Liver (tissue), 9 donors: ENCODE measurements around the gene SERBP1. TPM values are rescaled to one million over a fixed set of nuclear protein-coding genes. Genes with fewer than 3 reads are reported as not detected.

Experiments used
- DNase-seq: peaks from one replicate; pipeline ENCODE4 v3.0.0-alpha.2; 2017; ENCODE audit warnings: low spot score
- H3K27ac ChIP-seq, 2 donors: one replicate each; pipeline ENCODE4 v1.7.0; 2013; ENCODE audit warnings: inconsistent platforms in 2 of 2, low read length in 2 of 2, control low read depth in 1 of 2, low read depth in 1 of 2, mild to moderate bottlenecking in 1 of 2
- H3K27me3 ChIP-seq, 4 donors: one replicate each; pipeline versions ENCODE4 v1.6.1 to v1.7.0; 2013; ENCODE audit warnings: low read length in 3 of 4, inconsistent platforms in 1 of 4, mild to moderate bottlenecking in 1 of 4, moderate library complexity in 1 of 4; ENCODE audit not compliant: control insufficient read depth in 4 of 4, insufficient read depth in 4 of 4
- H3K36me3 ChIP-seq, 4 donors: one replicate each; pipeline versions ENCODE4 v1.6.1 to v1.7.0; 2013; ENCODE audit warnings: low read length in 3 of 4, mild to moderate bottlenecking in 3 of 4, low read depth in 1 of 4, moderate library complexity in 1 of 4; ENCODE audit not compliant: control insufficient read depth in 4 of 4, insufficient read depth in 3 of 4
- H3K4me1 ChIP-seq, 4 donors: one replicate each; pipeline versions ENCODE4 v1.6.1 to v1.7.0; 2013; ENCODE audit warnings: low read length in 3 of 4, mild to moderate bottlenecking in 3 of 4, moderate library complexity in 1 of 4; ENCODE audit not compliant: control insufficient read depth in 4 of 4, insufficient read depth in 4 of 4
- H3K4me3 ChIP-seq, 3 donors: one replicate each; pipeline versions ENCODE4 v1.6.1 to v1.7.0; 2013; ENCODE audit warnings: low read length in 3 of 3, control low read depth in 1 of 3, low read depth in 1 of 3, mild to moderate bottlenecking in 1 of 3
- H3K9ac ChIP-seq, 2 donors: one replicate each; pipeline ENCODE4 v1.7.0; 2013; ENCODE audit warnings: low read length in 2 of 2, mild to moderate bottlenecking in 2 of 2, moderate library complexity in 2 of 2, control low read depth in 1 of 2, low read depth in 1 of 2
- H3K9me3 ChIP-seq, 4 donors: one replicate each; pipeline versions ENCODE4 v1.6.1 to v1.7.0; 2013; ENCODE audit warnings: low read length in 3 of 4; ENCODE audit not compliant: control insufficient read depth in 4 of 4
- ATF3 ChIP-seq: IDR thresholded peaks from 2 replicates; pipeline ENCODE4 v1.6.1; 2016; ENCODE audit warnings: antibody characterized with exemption
- EGR1 ChIP-seq, 2 donors: IDR thresholded peaks; 2 replicates each; pipeline ENCODE4 v1.6.1; 2016 to 2018; ENCODE audit warnings: antibody characterized with exemption in 2 of 2, low read depth in 2 of 2
- FOXA1 ChIP-seq: IDR thresholded peaks from 2 replicates; pipeline ENCODE4 v1.6.1; 2016; ENCODE audit warnings: antibody characterized with exemption
- FOXA2 ChIP-seq: IDR thresholded peaks from 2 replicates; pipeline ENCODE4 v1.6.1; 2016; ENCODE audit warnings: antibody characterized with exemption
- GABPA ChIP-seq, 2 donors: IDR thresholded peaks in 1 of 2; conservative IDR thresholded peaks in 1 of 2; 2 replicates each; pipeline ENCODE4 v1.6.1; 2016; ENCODE audit warnings: antibody characterized with exemption in 2 of 2, mild to moderate bottlenecking in 1 of 2, moderate library complexity in 1 of 2
- HNF4A ChIP-seq, 2 donors: conservative IDR thresholded peaks; 2 replicates each; pipeline ENCODE4 v1.6.1; 2016; ENCODE audit warnings: antibody characterized with exemption in 2 of 2, mild to moderate bottlenecking in 2 of 2
- HNF4G ChIP-seq: IDR thresholded peaks from 2 replicates; pipeline ENCODE4 v1.6.1; 2016; ENCODE audit warnings: antibody characterized with exemption
- JUND ChIP-seq, 2 donors: IDR thresholded peaks; 2 replicates each; pipeline ENCODE4 v1.6.1; 2016; ENCODE audit warnings: antibody characterized with exemption in 2 of 2
- NR2F2 ChIP-seq: IDR thresholded peaks from 2 replicates; pipeline ENCODE4 v1.6.1; 2016; ENCODE audit warnings: antibody characterized with exemption
- RAD21 ChIP-seq, 2 donors: IDR thresholded peaks; 2 replicates each; pipeline ENCODE4 v1.6.1; 2016; ENCODE audit warnings: antibody characterized with exemption in 2 of 2, mild to moderate bottlenecking in 2 of 2
- REST ChIP-seq: IDR thresholded peaks from 2 replicates; pipeline ENCODE4 v1.6.1; 2016; ENCODE audit warnings: antibody characterized with exemption, mild to moderate bottlenecking
- RXRA ChIP-seq, 2 donors: IDR thresholded peaks; 2 replicates each; pipeline ENCODE4 v1.6.1; 2017 to 2018; ENCODE audit warnings: antibody characterized with exemption in 2 of 2, mild to moderate bottlenecking in 1 of 2
- SP1 ChIP-seq: IDR thresholded peaks from 2 replicates; pipeline ENCODE4 v1.6.1; 2018; ENCODE audit warnings: antibody characterized with exemption, mild to moderate bottlenecking
- TAF1 ChIP-seq: conservative IDR thresholded peaks from 2 replicates; pipeline ENCODE4 v1.6.1; 2016; ENCODE audit warnings: antibody characterized with exemption, mild to moderate bottlenecking
- YY1 ChIP-seq: IDR thresholded peaks from 2 replicates; pipeline ENCODE4 v1.6.1; 2016; ENCODE audit warnings: antibody characterized with exemption, mild to moderate bottlenecking
- WGBS: extraction: QIAGEN DNeasy Blood & Tissue Kit; methylation state at CpG from one replicate; pipeline ENCODE4 v1.1.7; 2013; 5-methylcytosine and 5-hydroxymethylcytosine counted together
- polyA plus RNA-seq, 2 donors: library from polyadenylated mRNA; stranded (reverse) in 1 of 2; unstranded in 1 of 2; fragments of 200-250 nt in 1 of 2; fragments of >200 nt in 1 of 2; fragmentation: Nextera tagmentation in 1 of 2; extraction: Ambion mirVana in 1 of 2; gene quantifications; one replicate each; pipeline versions ENCODE4 v1.2.1 to v1.2.3, GENCODE V29; 2013 to 2015
- total RNA-seq, 2 donors: library from RNA; depleted of rRNA; stranded (reverse); fragments of >200 nt; gene quantifications; one replicate each; pipeline ENCODE4 v1.2.3, GENCODE V29; 2014
- TF ChIP-seq, protein P1 (sequence below): IDR thresholded peaks from 2 replicates; pipeline ENCODE4 v1.6.1; 2016; ENCODE audit warnings: antibody characterized with exemption
- TF ChIP-seq, protein P2 (sequence below): fragments of 150-350 bp; IDR thresholded peaks from 2 replicates; pipeline ENCODE4 v1.5.1; 2017; ENCODE audit warnings: improper control_type of control experiment, low read depth, low read length; ENCODE audit not compliant: missing input control
- TF ChIP-seq, protein P3 (sequence below): IDR thresholded peaks from 2 replicates; pipeline ENCODE4 v1.6.1; 2016; ENCODE audit warnings: antibody characterized with exemption
- donor health status: healthy.
- donor health status: healthy.
- donor health status: healthy.
- donor health status: healthy.
- donor health status: healthy.

The SERBP1 gene
- total and polyA plus RNA-seq, 4 donors: 66.6 to 140 (median 117) TPM

GRCh38 chr1:67390041-67390887, 39.9 kb downstream of the SERBP1 start:
- Histone ChIP-seq H3K9me3 (no peaks in the 10 kb centered on the region), H3K9ac (no peak overlapping the region), H3K27ac (no peak overlapping the region), H3K36me3 (peaks cover 0 to 19% (median 10%) of the 10 kb centered on the region in 4 donors), H3K4me1 (no peaks in the 10 kb centered on the region), H3K27me3 (no peaks in the 10 kb centered on the region), H3K4me3 (no peak overlapping the region)
- DNase-seq: no peak
- WGBS: 99% methylated on average over 3 of the region's 3 CpGs
- TF ChIP-seq TAF1 (no peak), FOXA2 (no peak), JUND (IDR thresholded peaks at IDR 0.05) (no peak), GABPA (IDR thresholded peaks at IDR 0.05 in 1 of 2, conservative IDR thresholded peaks at IDR 0.05 in 1 of 2) (no peak), REST (no peak), ATF3 (no peak), NR2F2 (no peak), FOXA1 (no peak), HNF4G (no peak), SP1 (no peak), EGR1 (IDR thresholded peaks at IDR 0.05; ENCODE audit: low read depth in 2 of 2) (no peak), RXRA (IDR thresholded peaks at IDR 0.05) (no peak), HNF4A (conservative IDR thresholded peaks at IDR 0.05) (no peak), RAD21 (IDR thresholded peaks at IDR 0.05) (no peak), YY1 (no peak)
- TF ChIP-seq, protein P1, sequence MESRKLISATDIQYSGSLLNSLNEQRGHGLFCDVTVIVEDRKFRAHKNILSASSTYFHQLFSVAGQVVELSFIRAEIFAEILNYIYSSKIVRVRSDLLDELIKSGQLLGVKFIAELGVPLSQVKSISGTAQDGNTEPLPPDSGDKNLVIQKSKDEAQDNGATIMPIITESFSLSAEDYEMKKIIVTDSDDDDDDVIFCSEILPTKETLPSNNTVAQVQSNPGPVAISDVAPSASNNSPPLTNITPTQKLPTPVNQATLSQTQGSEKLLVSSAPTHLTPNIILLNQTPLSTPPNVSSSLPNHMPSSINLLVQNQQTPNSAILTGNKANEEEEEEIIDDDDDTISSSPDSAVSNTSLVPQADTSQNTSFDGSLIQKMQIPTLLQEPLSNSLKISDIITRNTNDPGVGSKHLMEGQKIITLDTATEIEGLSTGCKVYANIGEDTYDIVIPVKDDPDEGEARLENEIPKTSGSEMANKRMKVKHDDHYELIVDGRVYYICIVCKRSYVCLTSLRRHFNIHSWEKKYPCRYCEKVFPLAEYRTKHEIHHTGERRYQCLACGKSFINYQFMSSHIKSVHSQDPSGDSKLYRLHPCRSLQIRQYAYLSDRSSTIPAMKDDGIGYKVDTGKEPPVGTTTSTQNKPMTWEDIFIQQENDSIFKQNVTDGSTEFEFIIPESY: no peak
- TF ChIP-seq, protein P2, sequence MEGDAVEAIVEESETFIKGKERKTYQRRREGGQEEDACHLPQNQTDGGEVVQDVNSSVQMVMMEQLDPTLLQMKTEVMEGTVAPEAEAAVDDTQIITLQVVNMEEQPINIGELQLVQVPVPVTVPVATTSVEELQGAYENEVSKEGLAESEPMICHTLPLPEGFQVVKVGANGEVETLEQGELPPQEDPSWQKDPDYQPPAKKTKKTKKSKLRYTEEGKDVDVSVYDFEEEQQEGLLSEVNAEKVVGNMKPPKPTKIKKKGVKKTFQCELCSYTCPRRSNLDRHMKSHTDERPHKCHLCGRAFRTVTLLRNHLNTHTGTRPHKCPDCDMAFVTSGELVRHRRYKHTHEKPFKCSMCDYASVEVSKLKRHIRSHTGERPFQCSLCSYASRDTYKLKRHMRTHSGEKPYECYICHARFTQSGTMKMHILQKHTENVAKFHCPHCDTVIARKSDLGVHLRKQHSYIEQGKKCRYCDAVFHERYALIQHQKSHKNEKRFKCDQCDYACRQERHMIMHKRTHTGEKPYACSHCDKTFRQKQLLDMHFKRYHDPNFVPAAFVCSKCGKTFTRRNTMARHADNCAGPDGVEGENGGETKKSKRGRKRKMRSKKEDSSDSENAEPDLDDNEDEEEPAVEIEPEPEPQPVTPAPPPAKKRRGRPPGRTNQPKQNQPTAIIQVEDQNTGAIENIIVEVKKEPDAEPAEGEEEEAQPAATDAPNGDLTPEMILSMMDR: no peak
- TF ChIP-seq, protein P3, sequence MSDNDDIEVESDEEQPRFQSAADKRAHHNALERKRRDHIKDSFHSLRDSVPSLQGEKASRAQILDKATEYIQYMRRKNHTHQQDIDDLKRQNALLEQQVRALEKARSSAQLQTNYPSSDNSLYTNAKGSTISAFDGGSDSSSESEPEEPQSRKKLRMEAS: no peak
